ENCODE data around the gene STYX. TPM values are rescaled to one million over a fixed set of nuclear protein-coding genes. Genes with fewer than 3 reads are reported as not detected.

The STYX gene, protein sequence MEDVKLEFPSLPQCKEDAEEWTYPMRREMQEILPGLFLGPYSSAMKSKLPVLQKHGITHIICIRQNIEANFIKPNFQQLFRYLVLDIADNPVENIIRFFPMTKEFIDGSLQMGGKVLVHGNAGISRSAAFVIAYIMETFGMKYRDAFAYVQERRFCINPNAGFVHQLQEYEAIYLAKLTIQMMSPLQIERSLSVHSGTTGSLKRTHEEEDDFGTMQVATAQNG
- 13.1 TPM for total RNA-seq
- long read RNA-seq, full-length matches to known transcripts = 15 of 15 reads
- long read RNA-seq, partial matches to known transcripts = 0 of 15 reads
- long read RNA-seq, other reads (novel, unspliced or antisense) = 0 of 15 reads

DNA sequence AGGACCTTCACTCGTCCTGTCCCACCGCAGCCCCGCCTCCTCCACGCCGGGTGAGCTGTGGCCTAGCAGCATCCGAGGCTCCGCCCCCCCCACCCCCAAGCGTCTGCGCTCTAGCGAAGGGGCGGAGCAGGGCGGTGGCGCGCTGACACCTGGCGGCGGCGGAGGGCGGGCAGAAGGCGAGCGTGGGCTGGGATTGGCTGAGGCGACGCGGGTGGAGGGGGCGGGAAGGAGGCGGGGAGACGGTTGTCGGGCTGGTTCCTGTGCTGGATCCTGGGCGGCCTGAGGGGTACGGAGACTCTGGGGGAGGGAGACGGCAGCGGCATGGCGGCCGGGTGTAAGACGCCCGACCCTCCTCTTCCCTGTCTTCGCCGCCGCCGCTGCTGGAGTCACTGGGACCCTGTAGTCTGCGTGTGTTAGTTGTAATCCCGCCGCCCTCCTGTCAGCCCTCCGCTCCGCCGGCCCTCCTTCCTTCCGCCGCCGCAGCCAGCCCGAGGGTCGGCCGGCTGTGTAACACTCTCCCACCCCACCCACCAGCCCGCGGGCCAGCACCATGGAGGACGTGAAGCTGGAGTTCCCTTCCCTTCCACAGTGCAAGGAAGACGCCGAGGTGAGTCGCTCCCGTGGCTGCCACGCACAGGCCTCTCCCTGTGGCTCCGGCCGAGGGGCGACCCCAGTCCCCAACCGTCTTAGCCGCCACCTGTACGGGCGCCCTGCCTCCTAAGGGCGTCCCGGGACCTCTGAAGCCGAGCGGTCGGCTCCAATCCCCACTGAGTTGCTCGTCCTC, at the start of gene STYX:
Gene STYX, plus strand, starts transcription at position 242 of the 784 bp plus-strand sequence. Its CDS starts 309 bp downstream, at position 551.
- ATAC-seq = peak; percentile 100
- intact Hi-C loops (cut with DNase I) = loop anchor here (2.0 kb wide), 1 partner anchor 23 kb away; the partner anchor contains the start of gene PSMC6
- DNase-seq (ENCODE audit: missing footprints) = peak; percentile 100

DNA sequence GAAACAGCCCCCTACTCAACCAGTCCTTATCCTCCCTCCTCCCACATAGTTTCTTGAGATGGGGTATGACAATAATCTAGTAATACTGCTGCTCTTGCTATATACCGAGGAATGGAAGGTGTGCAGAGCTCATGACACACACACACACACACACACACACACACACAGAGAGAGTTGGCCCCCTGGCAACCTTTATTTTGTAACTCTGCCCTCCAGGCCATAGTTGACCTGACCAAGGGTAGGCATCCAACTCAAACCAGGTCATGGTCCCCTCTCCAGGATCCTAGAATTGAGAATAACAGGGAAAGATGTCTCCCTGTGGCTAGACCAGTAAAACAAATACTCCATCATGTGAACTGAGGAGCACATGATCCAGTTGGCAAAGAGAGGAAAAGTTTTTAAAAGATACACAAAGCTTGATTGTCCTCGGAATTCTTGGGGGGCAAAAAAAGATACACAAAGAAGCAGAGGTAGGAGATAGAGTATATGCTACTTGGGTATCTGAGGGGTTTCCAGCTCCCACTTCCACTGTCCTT, 45.9 kb upstream of the STYX start:
- ATAC-seq = no peak
- intact Hi-C loops (cut with DNase I) = no loop called here
- no peak for DNase-seq (ENCODE audit: missing footprints)

DNA sequence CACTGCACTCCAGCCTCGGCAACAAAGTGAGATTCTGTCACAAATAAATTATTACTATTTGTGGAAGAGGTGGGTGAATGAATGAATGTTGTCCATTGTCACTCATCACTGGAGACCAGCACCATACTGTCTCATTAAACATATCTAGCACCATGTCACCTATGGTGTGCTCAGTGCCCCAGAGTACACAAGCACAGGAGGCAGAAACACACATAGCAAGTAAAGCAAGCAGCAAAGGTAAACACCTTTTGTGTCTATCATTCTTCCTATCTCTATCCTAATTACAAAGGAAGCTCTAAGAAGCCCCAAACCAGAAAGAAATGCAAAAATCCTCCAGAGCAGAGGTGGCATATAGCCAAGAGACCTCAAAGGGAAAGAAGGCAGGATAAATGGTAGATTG, 43.8 kb upstream of the STYX start:
- ATAC-seq (no peak), DNase-seq (ENCODE audit: missing footprints) (no peak)
- intact Hi-C loops (cut with DNase I) = no loop called here

DNA sequence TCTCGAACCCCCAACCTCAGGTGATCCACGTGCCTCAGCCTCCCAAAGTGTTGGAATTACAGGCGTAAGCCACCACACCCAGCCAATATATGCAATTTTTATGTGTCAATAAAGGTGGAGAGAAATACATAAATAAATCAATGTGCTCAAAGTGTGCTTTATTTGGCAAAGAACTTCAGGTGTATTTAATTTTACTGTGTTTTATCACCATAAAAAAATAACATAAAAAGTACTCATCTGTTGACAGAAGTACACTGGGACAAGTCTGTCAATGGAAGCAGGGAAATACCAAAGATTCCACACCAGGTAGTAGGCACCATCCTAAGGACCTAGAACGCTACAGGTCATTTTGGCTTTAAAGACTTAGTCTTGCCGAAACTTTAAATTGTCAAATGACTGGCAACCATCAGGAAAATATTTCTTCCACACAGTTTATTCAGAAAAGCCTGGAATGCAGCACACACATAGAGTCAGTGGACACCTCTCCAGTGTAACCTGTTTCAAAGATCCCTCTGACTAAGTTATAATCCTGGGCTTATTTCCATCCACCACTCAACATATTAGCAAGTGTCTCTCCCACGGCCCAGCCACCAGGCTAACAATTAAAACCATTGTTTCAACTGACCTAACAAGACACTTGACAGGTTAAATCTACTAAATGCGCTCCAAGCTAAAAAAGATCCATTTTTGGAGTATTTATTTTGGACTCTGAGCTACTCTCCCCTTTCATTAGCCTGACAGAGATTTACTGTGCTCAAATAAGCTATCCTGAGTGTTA, 38.8 kb upstream of the STYX start:
- intact Hi-C loops (cut with DNase I) = no loop called here
- no peak for ATAC-seq
- no peak for DNase-seq (ENCODE audit: missing footprints)

DNA sequence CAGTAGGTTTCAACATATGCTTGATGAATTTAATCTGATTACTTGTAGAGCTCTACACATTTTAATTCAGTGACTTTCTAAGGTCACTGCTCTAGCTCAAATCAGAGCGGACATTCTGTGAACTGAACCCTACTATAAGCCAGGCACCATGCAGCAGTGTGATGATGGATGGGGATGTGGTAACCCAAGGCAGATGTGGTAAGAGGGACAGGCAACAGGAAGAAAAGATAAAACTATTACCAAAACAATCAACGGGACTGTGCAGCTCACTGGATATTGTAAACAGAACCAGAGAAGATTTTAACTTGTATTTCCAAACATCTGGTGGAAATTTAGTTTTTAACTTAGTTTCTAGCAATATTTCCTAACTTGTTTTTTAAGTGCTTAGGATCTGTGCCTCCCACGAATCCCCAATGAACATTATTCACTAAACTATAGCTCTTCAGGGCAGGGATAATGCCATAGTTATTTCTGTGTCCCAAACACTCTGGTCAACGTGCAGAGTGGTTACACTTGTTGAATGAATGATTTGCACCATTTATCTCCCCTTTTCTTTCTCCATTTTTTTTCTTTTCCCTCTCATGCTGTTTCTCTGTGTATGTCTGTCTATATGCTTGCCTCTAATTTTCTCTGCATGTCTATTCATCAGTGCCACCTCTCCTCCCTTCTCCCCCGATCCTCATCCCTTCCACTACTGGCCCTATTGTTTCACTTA, 37.6 kb upstream of the STYX start:
- intact Hi-C loops (cut with DNase I) = no loop called here
- DNase-seq (ENCODE audit: missing footprints) (no peak), ATAC-seq (no peak)

DNA sequence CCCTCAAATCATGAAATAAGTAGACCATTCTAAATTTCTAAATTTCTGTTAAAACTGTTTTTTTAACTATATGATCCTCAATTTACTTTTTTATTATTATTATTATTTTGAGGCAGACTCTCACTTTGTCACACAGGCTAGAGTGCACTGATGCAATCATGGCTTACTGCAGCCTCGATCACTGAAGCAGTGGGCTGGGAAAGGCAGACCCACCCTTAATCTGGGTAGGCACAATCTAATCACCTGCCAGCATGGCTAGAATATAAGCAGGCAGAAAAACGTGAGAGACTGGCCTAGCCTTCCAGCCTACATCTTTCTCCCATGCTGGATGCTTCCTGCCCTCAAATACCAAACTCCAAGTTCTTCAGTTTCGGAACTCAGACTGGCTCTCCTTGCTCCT, 36.9 kb upstream of the STYX start:
- DNase-seq (ENCODE audit: missing footprints) (no peak), ATAC-seq (no peak)
- intact Hi-C loops (cut with DNase I) = no loop called here

DNA sequence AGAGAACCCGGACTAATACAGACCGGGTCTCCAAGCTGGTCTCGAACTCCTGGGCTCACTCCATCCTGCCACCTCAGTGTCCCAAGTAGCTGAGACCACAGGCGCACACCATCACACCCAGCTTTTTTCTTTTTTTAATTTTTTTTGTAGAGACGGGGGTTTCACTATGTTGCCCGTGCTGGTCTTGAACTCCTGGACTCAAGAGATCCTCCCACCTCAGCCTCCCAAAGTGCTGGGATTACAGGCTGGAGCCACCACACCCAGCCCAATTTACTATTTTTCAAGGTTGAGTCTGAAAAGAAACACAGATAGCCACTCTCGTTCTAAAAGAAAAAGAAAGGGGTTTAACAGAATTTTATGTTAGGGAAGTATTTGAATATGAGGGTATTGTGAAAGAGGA, 36.4 kb upstream of the STYX start:
- intact Hi-C loops (cut with DNase I) = no loop called here

DNA sequence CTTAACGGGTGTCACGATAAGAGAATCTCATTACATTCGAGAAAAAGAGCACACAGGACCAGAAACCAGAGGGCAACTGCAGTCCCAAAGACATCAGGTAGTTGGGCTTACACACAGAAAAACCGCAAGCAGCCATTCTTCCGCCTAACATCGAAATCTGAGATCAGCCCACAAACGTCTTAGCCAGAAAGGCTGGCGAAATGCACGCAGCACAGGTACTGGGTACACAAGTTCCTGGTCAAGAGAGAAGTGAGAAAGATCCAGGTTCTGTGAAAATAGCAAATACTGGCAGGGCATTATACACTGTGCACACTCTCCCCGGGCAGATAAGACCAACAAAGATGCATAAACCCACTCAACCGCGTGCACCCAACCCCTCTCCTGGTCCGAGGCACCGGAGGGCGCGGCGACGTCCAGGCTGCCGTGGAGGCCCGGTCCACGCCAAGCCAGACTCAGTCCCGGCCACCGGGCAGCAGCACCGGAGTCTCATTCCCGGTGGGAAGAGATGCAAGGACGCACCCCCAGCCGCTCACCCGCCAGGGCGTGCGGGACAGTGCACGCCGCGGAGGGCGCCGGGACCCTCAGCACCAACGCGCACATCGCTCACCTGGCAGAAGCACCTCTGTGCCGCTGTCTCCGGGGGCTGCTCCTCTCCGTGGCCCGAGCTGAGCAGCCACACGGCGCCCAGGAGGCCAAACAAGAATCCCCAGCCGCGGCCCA, 35.0 kb upstream of the STYX start:
- ATAC-seq = peak; percentile 30
- intact Hi-C loops (cut with DNase I) = no loop called here
- peak; percentile 76 for DNase-seq (ENCODE audit: missing footprints)

More for the DNA sequence above, 36.4 kb upstream of the STYX start:
- DNase-seq (ENCODE audit: missing footprints) (no peak), ATAC-seq (no peak)

DNA sequence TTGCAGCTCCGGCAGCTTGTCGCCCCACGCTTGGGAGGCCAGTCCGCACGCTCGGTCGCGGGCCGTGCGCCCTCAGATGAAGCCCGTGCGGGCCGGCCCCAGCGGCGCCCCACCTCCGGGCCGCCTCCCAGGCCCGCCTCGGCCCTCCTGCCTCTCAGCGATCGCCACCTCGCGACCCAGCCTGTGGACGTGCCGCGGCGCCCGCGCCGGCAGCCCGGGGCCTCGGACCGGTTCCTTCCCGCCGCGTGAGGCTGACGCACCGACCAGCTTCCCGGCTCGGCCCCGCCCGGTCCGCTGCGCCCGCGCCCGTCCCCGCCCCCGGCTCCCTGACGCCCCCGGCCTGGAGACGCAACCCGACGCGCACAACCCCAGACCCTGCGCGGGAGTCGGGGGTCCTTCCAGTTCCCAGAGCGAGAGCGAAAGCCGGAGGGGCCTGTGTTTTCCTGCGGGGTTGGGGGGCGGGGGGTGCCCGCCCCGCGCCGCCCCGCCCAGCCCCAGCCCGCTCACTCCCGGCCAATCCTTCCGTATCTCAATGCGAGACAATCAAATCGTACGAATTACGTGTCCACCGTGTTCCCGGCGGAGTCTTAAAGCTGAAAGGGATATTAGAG, 34.4 kb upstream of the STYX start, which contains the start of gene ERO1A:
Gene ERO1A, minus strand, starts transcription at position 78 of the 611 bp plus-strand sequence. Its CDS starts 77 bp downstream, at position 1.
- ATAC-seq (peak; percentile 96), DNase-seq (ENCODE audit: missing footprints) (peak; percentile 91)
- intact Hi-C loops (cut with DNase I) = no loop called here

DNA sequence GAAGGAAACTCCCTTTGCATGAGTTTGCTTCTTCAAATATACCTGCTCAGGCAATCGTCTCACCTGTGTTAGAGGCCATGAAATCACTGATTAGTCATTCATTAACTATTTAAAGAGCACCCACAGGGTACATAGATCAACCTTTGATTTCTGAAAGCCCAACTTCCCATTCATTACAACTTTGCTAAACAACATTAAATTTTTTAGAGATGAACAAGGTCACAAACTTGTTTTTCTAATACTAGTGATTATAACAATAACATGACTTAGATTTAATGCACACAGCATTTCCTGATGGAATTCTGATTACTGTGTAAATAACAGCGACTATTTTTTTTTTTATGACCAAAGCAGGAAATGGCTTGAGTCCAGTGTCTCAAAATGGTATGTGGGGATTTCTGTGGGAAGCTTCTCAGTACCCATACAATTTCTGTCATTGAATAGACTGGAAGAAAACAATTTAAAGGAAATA, 29.2 kb upstream of the STYX start:
- DNase-seq (ENCODE audit: missing footprints) (no peak), ATAC-seq (no peak)
- intact Hi-C loops (cut with DNase I) = no loop called here

DNA sequence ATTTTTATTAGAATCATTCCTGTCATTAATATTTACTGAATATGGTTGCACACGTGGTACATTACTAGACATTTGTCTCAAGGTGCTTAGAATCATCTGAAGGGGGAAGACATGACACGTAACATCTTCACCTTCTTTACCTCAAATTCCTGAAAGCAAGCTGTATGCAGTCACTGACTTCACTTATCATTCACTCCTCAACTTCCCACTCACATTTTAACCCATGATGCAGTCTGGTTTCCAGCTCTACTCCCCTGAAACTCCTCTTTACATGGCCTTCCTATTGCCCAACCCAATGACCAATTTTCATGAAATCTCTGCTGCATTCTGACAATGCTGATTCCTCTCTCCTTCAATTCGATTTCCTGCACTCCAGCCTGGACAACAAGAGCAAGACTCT, 28.7 kb upstream of the STYX start:
- intact Hi-C loops (cut with DNase I) = no loop called here
- no peak for ATAC-seq
- no peak for DNase-seq (ENCODE audit: missing footprints)

DNA sequence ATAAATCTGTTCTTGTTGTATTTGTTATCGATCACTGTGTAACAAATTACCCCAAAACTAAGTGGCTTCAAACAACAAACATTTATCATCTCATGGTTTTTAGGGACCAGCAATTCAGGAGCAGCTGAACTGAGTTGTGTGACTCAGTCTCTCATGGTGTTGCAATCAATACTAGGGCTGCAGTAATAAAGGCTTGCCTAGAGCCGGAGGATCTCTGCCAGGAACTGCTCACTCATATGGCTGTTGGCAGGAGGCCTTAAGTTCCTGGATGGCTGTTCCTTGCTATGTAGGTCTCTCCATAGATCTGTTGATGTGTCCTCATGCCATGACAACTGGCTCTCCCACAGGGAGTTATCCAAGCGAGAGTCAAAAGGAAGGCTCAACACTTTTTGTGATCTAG, 26.7 kb upstream of the STYX start:
- no peak for DNase-seq (ENCODE audit: missing footprints)
- ATAC-seq = no peak
- intact Hi-C loops (cut with DNase I) = no loop called here

DNA sequence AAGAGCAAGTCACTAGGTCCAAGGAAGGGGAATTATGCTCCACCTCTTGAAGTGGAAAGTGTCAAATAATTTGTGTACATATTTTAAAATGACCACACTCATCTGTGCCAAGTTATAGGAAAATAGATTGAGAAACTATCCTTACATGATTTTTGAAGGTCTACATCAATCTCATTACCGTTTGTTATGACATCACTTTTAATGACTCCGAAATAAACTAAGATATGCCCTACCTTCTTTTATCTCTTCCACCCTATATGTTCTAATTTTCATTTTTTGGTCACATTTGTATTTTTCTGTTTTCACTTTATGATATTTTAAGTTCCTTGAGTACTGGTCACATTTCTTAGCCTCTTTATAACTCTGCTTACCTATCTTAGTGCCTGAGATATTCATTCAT, 26.3 kb upstream of the STYX start:
- ATAC-seq (no peak), DNase-seq (ENCODE audit: missing footprints) (no peak)
- intact Hi-C loops (cut with DNase I) = no loop called here

DNA sequence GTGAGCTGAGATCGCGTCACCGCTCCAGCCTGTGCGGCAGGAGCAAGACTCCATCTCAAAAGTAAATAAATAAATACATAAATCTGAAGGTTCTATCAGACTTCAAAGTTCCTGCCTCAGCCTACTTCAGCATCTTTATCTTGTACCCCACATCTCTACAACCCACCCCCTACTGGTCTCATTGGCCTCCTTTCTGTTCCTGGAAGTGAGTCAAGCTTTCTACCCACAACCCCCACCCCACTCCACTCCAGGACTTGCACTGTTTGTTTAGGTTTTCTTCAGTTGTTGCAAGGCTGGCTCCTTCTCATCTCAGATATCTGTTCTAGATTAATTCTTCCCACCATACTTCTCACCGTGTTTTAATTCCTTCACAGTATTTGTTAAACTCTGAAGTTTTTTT, 23.7 kb upstream of the STYX start:
- intact Hi-C loops (cut with DNase I) = loop anchor here (2.0 to 5.0 kb wide), 2 partner anchors 23 to 154 kb away; partner anchors contain the start of genes GPR137C and TXNDC16
- ATAC-seq = no peak
- DNase-seq (ENCODE audit: missing footprints) = no peak

DNA sequence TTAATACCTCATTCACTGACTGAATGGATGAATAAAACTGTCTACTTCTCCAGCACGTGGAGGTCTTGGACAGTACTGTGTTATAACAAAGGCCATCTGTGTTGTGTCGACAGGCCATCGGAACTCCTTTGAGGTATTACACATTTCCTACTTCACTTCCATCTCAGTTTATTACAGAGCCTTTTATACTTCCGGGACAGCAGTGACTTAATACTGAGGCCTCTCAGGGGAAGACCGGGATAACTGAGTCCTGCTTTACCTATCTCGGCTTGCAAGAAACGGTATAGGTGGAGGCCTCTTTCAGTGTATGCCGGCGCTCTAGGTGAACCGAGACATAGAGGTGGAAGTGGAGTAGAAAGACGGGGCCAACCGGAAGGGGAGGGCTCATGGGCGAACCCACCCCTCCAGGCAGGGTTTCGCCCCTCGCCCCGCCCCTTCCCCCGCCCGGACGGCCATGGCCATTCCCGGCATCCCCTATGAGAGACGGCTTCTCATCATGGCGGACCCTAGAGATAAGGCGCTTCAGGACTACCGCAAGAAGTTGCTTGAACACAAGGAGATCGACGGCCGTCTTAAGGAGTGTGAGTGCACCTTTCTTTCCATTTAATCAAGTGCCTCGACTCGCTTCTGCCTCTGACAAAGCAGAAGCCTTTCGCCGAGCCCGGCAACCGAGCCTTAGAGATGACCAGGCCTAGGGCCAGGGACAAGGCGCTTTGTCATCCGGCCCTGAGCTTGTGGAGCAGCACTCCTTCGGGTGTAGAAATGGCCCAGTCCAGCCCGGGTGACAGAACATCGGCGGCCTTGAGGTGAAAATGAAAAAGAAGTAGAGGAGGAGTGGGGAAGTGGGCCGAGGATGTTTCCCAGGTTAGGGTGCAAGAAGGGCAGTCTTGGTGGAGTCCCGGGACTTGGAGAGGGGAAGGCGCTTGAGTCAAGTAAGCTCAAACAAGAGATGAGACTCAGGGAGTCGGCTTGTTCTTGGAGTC, 23.0 kb upstream of the STYX start, which contains the start of gene PSMC6:
Gene PSMC6, plus strand, starts transcription at position 477 of the 983 bp plus-strand sequence. Its CDS starts 20 bp downstream, at position 497.
- DNase-seq (ENCODE audit: missing footprints) (peak; percentile 96), ATAC-seq (peak; percentile 100)
- intact Hi-C loops (cut with DNase I) = loop anchor here (2.0 to 5.0 kb wide), 2 partner anchors 22 to 155 kb away; partner anchors contain the start of genes GPR137C and TXNDC16

DNA sequence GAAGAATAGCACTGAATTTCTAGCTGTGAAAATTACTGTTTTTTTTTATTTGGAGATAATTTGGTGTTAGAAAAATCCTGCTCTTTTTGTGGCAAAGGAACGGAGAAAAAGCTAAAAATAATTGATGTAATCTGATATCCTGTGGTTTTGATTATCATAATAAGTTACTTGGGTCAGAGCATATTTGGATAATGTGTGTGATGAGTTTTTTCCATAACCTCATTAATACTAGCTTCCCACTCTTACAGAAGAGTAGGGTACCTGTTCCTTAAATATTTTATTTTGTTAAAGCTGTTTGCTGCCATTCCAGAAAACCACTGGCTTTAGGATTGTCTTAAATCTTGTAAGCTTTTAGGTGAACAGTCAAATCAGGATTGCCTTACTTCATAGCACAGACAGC, 18.3 kb upstream of the STYX start:
- intact Hi-C loops (cut with DNase I) = no loop called here

More for the DNA sequence above, 18.3 kb upstream of the STYX start:
- ATAC-seq (no peak), DNase-seq (ENCODE audit: missing footprints) (no peak)

Data from Right ventricle myocardium inferior (tissue), 1 donor.